Measurements from ENCODE around the gene RNF121.
A peak's percentile ranks its signal among the peaks of the same experiment; 100 is the strongest.
"Not testable (repeated sequence)": the region's sequence is repeated elsewhere in the genome, so short reads cannot be mapped to it uniquely, and the experiment has no call there.

RNF121 gene

DNA sequence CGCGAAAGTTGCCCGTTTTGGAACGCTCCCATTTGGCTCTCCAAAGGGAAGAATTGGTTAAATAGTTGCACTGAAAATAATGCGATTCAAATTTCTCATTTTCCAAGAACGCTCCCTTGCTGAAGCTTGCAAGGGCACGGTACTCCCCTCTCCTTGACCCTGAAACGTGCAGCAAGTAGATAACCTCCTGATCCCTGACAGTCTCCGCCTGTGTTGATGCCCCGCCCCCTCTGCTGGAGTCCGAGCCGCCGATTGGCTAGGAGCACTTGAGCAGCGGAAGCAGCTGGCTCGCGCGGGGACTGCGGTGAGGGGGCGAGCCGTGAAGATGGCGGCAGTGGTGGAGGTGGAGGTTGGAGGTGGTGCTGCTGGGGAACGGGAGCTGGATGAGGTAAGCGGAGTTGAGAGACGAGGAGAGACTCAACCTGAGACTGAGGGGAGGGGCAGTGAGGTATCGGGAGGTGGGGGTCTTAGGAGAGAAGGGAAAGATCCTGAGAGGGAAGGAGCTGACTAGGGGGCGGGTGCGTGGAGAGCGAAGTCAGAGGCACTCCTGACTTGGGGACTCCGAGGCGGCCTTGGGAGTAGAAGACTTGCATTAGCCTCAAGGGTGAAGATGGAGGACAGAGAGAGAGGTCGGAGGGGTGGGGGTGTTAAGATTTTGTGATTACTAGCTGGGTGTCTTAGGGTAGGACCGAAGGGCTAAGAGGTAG, at the start of gene RNF121:
Gene RNF121 (plus strand): TSS at position 310 of the 707 bp plus-strand sequence. CDS start 16 bp downstream, at position 326.
- DNase-seq (ENCODE audit: low read depth) = peak; percentile 98

DNA sequence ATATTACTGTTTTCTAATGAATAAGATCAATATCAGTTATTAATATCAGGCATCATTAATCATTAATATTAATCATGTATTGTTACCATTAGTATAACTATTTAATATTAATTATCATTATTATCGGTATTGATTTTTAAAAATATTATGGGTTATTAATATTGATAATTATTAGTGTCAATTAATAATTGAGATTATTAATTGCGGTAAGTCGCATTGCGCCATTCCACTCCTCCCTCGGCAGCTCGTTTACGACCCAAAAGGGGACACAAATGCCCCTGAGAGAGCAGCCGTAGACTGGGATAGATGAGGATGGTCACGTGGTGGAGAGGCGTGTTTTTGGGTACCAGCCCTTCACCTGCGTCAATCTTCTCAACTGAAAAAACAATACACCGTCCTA, 43.0 kb upstream of the RNF121 start:
- DNase-seq (ENCODE audit: low read depth) = not testable (repeated sequence)

GRCh38 chr11:71888335-71889010, 40.4 kb upstream of the RNF121 start:
- DNase-seq (ENCODE audit: low read depth) = not testable (repeated sequence)

GRCh38 chr11:71889181-71889872, 39.5 kb upstream of the RNF121 start:
- DNase-seq (ENCODE audit: low read depth) = not testable (repeated sequence)

GRCh38 chr11:71895961-71896360, 32.9 kb upstream of the RNF121 start:
- DNase-seq (ENCODE audit: low read depth) = no peak

DNA sequence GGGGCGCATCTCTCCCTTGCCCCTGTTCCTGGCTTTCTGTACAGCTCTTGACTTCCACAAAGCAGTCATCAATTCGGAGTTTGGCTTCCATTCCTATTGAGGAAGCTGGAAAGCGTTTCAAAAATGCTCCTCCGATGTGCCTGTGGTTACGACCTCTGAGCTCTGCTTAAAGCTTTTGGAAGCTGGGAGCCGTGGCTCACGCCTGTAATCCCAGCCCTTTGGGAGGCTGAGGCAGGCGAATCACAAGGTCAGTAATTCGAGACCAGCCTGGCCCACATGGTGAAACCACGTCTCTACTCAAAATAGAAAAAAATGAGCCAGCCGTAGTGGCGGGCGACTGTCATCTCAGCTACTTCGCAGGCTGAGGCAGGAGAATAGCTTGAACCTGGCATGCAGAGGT, 27.7 kb upstream of the RNF121 start:
- DNase-seq (ENCODE audit: low read depth) = not testable (repeated sequence)

- DNase-seq (ENCODE audit: low read depth) = no peak
Observed at GRCh38 chr11:71908218-71908617, 20.6 kb upstream of the RNF121 start.

- DNase-seq (ENCODE audit: low read depth) = not testable (repeated sequence)
Observed at GRCh38 chr11:71910775-71911174, 18.1 kb upstream of the RNF121 start.

DNA sequence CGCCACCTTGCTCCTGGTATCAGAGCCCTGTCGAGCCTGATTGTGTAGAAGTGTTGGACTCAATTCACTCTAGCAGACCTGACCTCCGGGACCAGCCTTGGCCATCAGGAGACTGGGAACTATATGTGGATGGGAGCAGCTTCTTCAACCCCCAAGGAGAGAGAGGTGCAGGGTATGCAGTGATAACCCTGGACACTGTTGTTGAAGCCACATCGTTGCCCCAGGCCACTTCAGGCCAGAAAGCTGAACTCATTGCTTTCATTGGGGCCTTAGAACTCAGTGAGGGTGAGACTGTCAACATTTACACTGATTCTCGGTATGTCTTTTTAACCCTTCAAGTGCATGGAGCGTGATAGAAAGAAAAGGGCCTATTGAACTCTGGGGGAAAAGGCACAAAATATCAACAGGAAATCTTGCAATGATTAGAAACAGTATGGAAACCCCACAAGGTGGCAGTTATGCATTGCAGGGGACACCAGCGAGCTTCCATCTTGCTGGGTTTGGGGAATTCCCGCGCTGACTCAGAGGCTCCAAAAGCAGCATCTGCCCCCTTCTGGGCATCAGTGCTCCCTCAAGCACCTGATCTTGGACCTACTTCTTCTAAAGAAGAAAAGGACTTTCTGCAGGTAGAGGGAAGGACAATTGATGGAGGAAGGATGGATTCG, 17.4 kb upstream of the RNF121 start:
- peak; percentile 56 for DNase-seq (ENCODE audit: low read depth)

- not testable (repeated sequence) for DNase-seq (ENCODE audit: low read depth)
Observed at GRCh38 chr11:71911986-71912340, 16.9 kb upstream of the RNF121 start.

GRCh38 chr11:71913756-71914526, 14.9 kb upstream of the RNF121 start:
- no peak for DNase-seq (ENCODE audit: low read depth)

DNA sequence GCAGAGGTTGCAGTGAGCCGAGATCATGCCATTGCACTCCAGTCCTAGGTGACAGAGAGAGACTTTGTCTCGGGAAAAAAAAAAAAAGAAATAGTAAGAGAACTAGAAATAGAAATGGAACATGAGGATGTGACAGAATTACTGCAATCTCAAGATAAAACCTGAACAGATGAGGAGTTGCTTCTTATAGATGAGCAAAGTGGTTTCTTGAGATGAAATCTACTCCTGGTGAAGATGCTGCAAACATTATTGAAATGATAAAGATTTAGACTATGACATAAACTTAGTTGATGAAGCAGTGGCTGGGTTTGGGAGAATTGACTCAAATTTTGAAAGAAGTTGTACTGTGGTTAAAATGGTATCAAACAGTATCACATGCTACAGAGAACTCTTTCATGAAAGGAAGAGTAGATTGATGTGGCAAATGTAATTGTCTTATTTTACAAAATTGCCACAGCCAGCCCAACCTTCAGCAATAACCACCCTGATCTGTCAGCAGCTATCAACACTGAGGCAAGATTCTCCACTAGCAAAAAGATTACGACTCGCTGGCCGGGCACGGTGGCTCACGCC, 14.1 kb upstream of the RNF121 start:
- no peak for DNase-seq (ENCODE audit: low read depth)

DNA sequence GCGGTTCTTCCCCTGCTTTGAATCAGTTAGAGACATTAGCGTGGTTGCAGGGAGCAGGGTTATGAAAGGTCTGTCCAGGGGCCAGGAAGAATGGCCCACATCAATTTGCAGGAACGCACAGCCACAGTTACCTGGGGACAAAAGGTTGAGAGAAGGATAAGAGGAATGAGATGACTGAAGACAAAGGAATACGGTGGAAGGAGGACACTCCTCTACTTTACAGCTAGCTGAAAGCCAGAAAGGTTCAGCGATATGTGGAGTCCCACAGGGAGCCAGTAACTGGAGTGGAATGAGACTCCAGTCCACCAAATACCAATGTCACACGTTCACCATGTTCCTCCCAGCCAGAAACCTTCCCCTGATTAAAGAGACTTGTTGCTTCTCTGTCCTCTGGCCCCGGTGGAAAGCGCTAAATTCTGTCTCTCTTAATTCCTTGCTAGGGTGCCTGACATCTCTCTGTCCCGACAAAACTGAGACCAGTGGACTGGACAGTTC, 11.2 kb upstream of the RNF121 start:
- DNase-seq (ENCODE audit: low read depth) = no peak

DNA sequence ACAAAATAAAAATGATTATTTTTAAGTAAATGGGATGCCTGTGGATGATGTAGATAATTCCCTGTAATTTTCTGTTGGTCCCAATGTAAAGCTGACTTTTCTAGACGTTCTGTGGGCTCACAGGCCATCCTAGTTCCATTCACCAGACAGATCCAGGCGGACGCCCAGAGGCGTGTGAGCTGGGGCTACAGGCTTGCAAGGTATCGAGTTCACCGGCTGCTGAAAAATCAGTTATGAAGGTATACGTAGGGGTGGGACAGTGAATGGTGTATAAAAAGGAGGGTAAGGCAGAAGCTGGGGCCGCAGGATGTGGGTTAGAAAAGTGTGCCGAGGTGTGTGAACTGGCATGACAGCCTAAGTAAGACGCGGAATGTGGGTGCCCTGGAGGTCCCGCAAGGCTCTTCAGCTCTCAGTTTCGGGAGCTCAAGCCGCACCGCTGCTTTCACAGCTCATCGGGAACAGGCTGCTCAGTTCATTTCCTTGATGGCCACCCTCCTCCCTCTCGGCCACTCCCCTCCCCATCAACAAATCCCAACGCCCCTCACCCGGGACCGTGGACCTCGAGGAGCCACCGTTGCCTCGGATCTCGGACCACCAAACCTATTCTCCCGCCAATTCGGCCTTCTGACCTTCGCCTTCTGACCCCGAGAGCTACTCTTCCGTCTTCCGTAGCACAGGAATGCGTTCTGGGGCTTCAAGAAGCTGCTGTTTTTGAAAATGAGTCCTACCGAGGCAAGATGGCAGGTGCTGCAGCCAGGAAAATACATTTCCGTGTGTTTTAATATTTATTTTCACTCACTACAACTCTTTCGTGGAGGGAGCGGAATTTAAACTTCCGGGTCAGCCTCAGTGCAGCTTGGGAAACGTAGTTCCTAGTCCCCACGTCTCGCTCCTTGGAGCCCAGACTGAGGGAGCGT, 768 bp upstream of the RNF121 start, which contains the start of gene XNDC1N:
Gene XNDC1N (minus strand): TSS at position 775 of the 917 bp plus-strand sequence. CDS start 5,241 bp downstream, outside the sequence.
- DNase-seq (ENCODE audit: low read depth) = peak; percentile 67

DNA sequence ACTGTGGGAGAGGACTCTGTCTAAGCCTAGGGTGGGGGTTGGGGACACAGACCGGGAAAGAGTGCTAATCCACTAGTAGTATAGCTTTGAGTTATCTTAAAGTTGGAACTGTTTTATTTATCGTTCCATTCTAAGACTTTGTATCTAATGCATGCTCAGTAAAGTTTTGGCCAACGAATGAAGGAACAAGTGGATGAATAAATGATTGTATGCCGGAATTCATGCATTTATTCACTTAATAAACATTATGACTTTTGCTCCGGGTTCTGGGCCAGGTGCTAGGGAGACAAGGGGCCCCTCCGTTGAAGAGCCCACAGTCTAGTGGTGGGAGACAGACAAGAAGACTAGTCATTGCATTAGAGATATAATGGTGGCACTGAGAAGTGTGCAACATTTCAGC, 645 bp downstream of the RNF121 start:
- DNase-seq (ENCODE audit: low read depth) = no peak

- no peak for DNase-seq (ENCODE audit: low read depth)
Observed at GRCh38 chr11:71930556-71931244, 1.9 kb downstream of the RNF121 start.

- DNase-seq (ENCODE audit: low read depth) = no peak
Observed at GRCh38 chr11:71931245-71931602, 2.4 kb downstream of the RNF121 start.

GRCh38 chr11:71933141-71933933, 4.5 kb downstream of the RNF121 start:
- DNase-seq (ENCODE audit: low read depth) = no peak

DNA sequence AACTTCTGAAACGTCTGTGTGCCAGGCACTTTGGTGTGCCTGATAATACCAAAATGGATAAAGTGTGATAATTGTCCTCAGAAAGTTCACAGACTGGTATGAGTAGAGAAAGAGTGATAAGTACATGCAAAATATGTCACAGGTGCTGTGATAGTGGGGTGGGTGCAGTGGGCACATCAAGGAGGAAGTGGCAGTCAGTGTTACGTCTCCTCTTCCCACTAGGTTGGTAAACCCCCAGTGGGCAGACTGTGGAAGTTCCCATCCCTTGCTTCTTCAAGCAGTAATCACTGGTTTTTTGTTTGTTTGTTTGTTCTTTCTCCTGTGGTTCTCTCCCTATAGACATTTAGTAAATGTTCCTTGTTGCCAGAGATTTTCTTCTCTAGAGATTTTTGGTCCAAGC, 5.4 kb downstream of the RNF121 start:
- no peak for DNase-seq (ENCODE audit: low read depth)

Data from stimulated activated CD4-positive, alpha-beta T cell treated with anti-CD3 and anti-CD28 coated beads, Interleukin-2, amount 100 ng/mL, for 4 hours (primary cell).